NCI-H345 treated with DMSO at 0.1 percent for 48 hours (cell line): ENCODE data around the gene C5orf52.

Experiments
- DNase-seq: peaks from one replicate; lab custom pipeline; 2025; ENCODE audit not compliant: unreplicated experiment; lab: John Stamatoyannopoulos, UW

Gene C5orf52

GRCh38 chr5:157670662-157671591, at the start of gene C5orf52:
TSS of gene C5orf52 (plus strand) at chr5:157671533. CDS start at chr5:157671615, 82 bp downstream.
- no peak for DNase-seq

GRCh38 chr5:157624144-157624543, 47.2 kb upstream of the C5orf52 start:
- no peak for DNase-seq

GRCh38 chr5:157626831-157627230, 44.5 kb upstream of the C5orf52 start:
- DNase-seq: no peak

- no peak for DNase-seq
Observed at GRCh38 chr5:157630341-157630740, 41.0 kb upstream of the C5orf52 start.

GRCh38 chr5:157640406-157641066, 30.8 kb upstream of the C5orf52 start:
- no peak for DNase-seq

- no peak for DNase-seq
Observed at GRCh38 chr5:157648275-157648990, 22.9 kb upstream of the C5orf52 start.

- DNase-seq: no peak
Observed at GRCh38 chr5:157649101-157649500, 22.2 kb upstream of the C5orf52 start.

GRCh38 chr5:157650991-157651611, 20.2 kb upstream of the C5orf52 start:
- no peak for DNase-seq

- peak; percentile 22 for DNase-seq
Observed at GRCh38 chr5:157651623-157652376, 19.5 kb upstream of the C5orf52 start.

GRCh38 chr5:157652377-157652692, 19.0 kb upstream of the C5orf52 start, which contains the start of gene SOX30:
TSS of gene SOX30 (minus strand) at chr5:157652438. CDS start at chr5:157652078, 360 bp downstream.
- no peak for DNase-seq

GRCh38 chr5:157657516-157657915, 13.8 kb upstream of the C5orf52 start:
- no peak for DNase-seq

GRCh38 chr5:157658893-157659292, 12.4 kb upstream of the C5orf52 start:
- DNase-seq: no peak

- DNase-seq: no peak
Observed at GRCh38 chr5:157659868-157660660, 11.3 kb upstream of the C5orf52 start.

- no peak for DNase-seq
Observed at GRCh38 chr5:157665467-157666070, 5.8 kb upstream of the C5orf52 start.

GRCh38 chr5:157668356-157668755, 3.0 kb upstream of the C5orf52 start:
- no peak for DNase-seq

GRCh38 chr5:157669701-157670097, 1.6 kb upstream of the C5orf52 start:
- DNase-seq: no peak

GRCh38 chr5:157671592-157672330, 428 bp downstream of the C5orf52 start:
- no peak for DNase-seq

- DNase-seq: no peak
Observed at GRCh38 chr5:157672976-157673375, 1.6 kb downstream of the C5orf52 start.
